NCI-H82 treated with DMSO at 0.1 percent for 48 hours (cell line): Measurements from ENCODE around the gene ITIH4.

ENCODE experiments used
- DNase-seq: peaks from one replicate; lab custom pipeline; 2025; ENCODE audit not compliant: unreplicated experiment; lab: John Stamatoyannopoulos, UW

Gene ITIH4

GRCh38 chr3:52805270-52806039 lies 25.0 kb downstream of the ITIH4 start:
- DNase-seq: no peak

- DNase-seq: no peak
Observed at GRCh38 chr3:52801839-52802238, 28.6 kb downstream of the ITIH4 start.

GRCh38 chr3:52800079-52800478 lies 30.4 kb downstream of the ITIH4 start:
- DNase-seq: no peak

GRCh38 chr3:52798978-52799476 lies 31.4 kb downstream of the ITIH4 start:
- no peak for DNase-seq

- no peak for DNase-seq
Observed at GRCh38 chr3:52798376-52798977, 32.0 kb downstream of the ITIH4 start.

GRCh38 chr3:52796411-52796810 lies 34.1 kb downstream of the ITIH4 start:
- DNase-seq: no peak

- no peak for DNase-seq
Observed at GRCh38 chr3:52795298-52795900, 35.1 kb downstream of the ITIH4 start.

GRCh38 chr3:52794612-52795099 lies 35.8 kb downstream of the ITIH4 start, which contains the start of gene ITIH3:
ITIH3 (plus strand) TSS chr3:52794796; CDS start chr3:52794804, 8 bp downstream.
- DNase-seq: no peak

GRCh38 chr3:52793702-52794611 lies 36.5 kb downstream of the ITIH4 start:
- no peak for DNase-seq

- DNase-seq: no peak
Observed at GRCh38 chr3:52792961-52793695, 37.3 kb downstream of the ITIH4 start.

- DNase-seq: no peak
Observed at GRCh38 chr3:52792413-52792812, 38.1 kb downstream of the ITIH4 start.

- no peak for DNase-seq
Observed at GRCh38 chr3:52791928-52792327, 38.5 kb downstream of the ITIH4 start.

GRCh38 chr3:52791366-52791765 lies 39.1 kb downstream of the ITIH4 start:
- no peak for DNase-seq

- DNase-seq: no peak
Observed at GRCh38 chr3:52790741-52791140, 39.7 kb downstream of the ITIH4 start.

GRCh38 chr3:52790337-52790736 lies 40.1 kb downstream of the ITIH4 start:
- no peak for DNase-seq

- no peak for DNase-seq
Observed at GRCh38 chr3:52789746-52790040, 40.8 kb downstream of the ITIH4 start.

- DNase-seq: no peak
Observed at GRCh38 chr3:52788890-52789745, 41.4 kb downstream of the ITIH4 start.

- no peak for DNase-seq
Observed at GRCh38 chr3:52787672-52788625, 42.5 kb downstream of the ITIH4 start.
